Prostate gland (tissue), 2 donors: ENCODE measurements around the gene SLC34A1.

ENCODE experiments used
- POLR2A ChIP-seq: fragments of 450-650 bp; IDR thresholded peaks from one replicate; pipeline ENCODE4 v1.6.1; 2016; ENCODE audit warnings: antibody characterized with exemption, mild to moderate bottlenecking
- TF ChIP-seq, protein P1 (sequence below), 4 experiments: fragments of 200-600 bp in 2 of 4; fragments of 450-650 bp in 2 of 4; sonication (generic) in 2 of 4; IDR thresholded peaks; 1 replicate in 3 of 4; 2 replicates in 1 of 4; pipeline ENCODE4 v1.5.1; 2016 to 2019; ENCODE audit warnings: antibody characterized with exemption in 4 of 4, mild to moderate bottlenecking in 2 of 4, moderate library complexity in 2 of 4

- TF ChIP-seq, protein P1, sequence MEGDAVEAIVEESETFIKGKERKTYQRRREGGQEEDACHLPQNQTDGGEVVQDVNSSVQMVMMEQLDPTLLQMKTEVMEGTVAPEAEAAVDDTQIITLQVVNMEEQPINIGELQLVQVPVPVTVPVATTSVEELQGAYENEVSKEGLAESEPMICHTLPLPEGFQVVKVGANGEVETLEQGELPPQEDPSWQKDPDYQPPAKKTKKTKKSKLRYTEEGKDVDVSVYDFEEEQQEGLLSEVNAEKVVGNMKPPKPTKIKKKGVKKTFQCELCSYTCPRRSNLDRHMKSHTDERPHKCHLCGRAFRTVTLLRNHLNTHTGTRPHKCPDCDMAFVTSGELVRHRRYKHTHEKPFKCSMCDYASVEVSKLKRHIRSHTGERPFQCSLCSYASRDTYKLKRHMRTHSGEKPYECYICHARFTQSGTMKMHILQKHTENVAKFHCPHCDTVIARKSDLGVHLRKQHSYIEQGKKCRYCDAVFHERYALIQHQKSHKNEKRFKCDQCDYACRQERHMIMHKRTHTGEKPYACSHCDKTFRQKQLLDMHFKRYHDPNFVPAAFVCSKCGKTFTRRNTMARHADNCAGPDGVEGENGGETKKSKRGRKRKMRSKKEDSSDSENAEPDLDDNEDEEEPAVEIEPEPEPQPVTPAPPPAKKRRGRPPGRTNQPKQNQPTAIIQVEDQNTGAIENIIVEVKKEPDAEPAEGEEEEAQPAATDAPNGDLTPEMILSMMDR (IDR thresholded peaks at IDR 0.05), result no peak
- TF ChIP-seq POLR2A, result no peak
Observed at GRCh38 chr5:177410575-177410974, 26.3 kb downstream of the SLC34A1 start.
